Activated CD8-positive, alpha-beta T cell treated with anti-CD3 and anti-CD28 coated beads, Interleukin-2, amount 10 ng/mL, durations not matched to agents 7 days and 5 days (primary cell): Measurements from ENCODE around the gene RPP38. TPM values are rescaled to one million over a fixed set of nuclear protein-coding genes. Genes with fewer than 3 reads are reported as not detected.

ENCODE experiments used
- ATAC-seq: fragments of 150-1000 bp; cut with Tn5 transposase; one replicate; pipeline ENCODE4 v1.10.0; 2021; ENCODE audit warnings: moderate library complexity
- CTCF ChIA-PET: fragments of 350-600 bp; sonication (Branson Sonifier 250); formaldehyde crosslinking; loops from one replicate; lab custom pipeline; 2021; ENCODE audit warnings: antibody characterized with exemption; lab: Charles Lee
- POLR2A ChIA-PET: fragments of 350-600 bp; sonication (Branson Sonifier 250); formaldehyde crosslinking; loops from one replicate; lab custom pipeline; 2021; ENCODE audit warnings: antibody characterized with exemption; lab: Charles Lee
- DNase-seq: peaks from one replicate; pipeline ENCODE4 v3.0.0-alpha.2; 2020
- H3K27ac Mint-ChIP-seq: one replicate; pipeline ENCODE4 v1.8.0; 2021; ENCODE audit warnings: mild to moderate bottlenecking, mixed read lengths
- H3K27me3 Mint-ChIP-seq: one replicate; pipeline ENCODE4 v1.8.0; 2021; ENCODE audit warnings: low read depth, mixed read lengths
- H3K36me3 Mint-ChIP-seq: one replicate; pipeline ENCODE4 v1.8.0; 2021; ENCODE audit warnings: low read depth, mixed read lengths
- H3K4me1 Mint-ChIP-seq: one replicate; pipeline ENCODE4 v1.8.0; 2021; ENCODE audit warnings: low read depth, mixed read lengths
- H3K4me3 Mint-ChIP-seq: one replicate; pipeline ENCODE4 v1.8.0; 2021; ENCODE audit warnings: mild to moderate bottlenecking, mixed read lengths
- H3K9me3 Mint-ChIP-seq: one replicate; pipeline ENCODE4 v1.8.0; 2022; ENCODE audit warnings: mixed read lengths; ENCODE audit not compliant: insufficient read depth
- total RNA-seq, 2 experiments: library from RNA; stranded (reverse); gene quantifications; one replicate each; pipeline ENCODE4 v1.2.3, GENCODE V29; 2021

The RPP38 gene
- total RNA-seq, 2 experiments from 2014 or later: 16.8 to 19.0 TPM

DNA sequence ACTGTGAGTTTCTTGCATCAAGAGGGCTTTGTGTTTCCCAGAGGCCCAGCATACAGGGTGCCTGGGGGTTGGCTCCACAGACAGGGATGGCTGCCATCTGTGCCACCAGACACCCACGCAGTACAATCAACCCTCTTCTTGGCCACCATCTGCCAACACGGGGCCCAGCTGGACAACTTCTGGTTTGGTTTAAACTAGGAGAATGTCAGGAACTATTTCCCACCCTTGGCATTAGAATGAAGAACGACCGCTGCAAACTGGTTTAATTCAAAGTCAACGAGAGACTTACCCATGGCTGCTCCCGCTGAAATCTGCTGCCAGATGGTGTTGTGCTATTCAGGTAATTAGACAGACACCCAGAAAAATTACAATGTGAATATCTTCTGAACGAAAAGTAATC lies 43.5 kb downstream of the RPP38 start:
- H3K27ac Mint-ChIP-seq: no peak overlapping the region
- ChIA-PET CTCF (interaction anchor here (0.9 to 2.3 kb wide), 3 partner anchors 26 to 251 kb away, joined by 3 to 9 read pairs (median 3); no protein-coding TSS in a partner anchor), POLR2A (interaction anchor here (0.8 to 1.1 kb wide), 2 partner anchors 9 to 41 kb away, joined by 3 read pairs; no protein-coding TSS in a partner anchor)
- H3K4me1 Mint-ChIP-seq: peaks cover 23% of the 10 kb centered on the region
- H3K9me3 Mint-ChIP-seq: no peaks in the 10 kb centered on the region
- no peaks in the 10 kb centered on the region for H3K27me3 Mint-ChIP-seq
- no peak for ATAC-seq
- no peak for DNase-seq
- H3K4me3 Mint-ChIP-seq: no peak overlapping the region
- H3K36me3 Mint-ChIP-seq: peaks cover 33% of the 10 kb centered on the region

- ATAC-seq: peak; percentile 48
- Mint-ChIP-seq H3K27ac (no peak overlapping the region), H3K4me1 (peaks cover 28% of the 10 kb centered on the region), H3K36me3 (peaks cover 33% of the 10 kb centered on the region), H3K27me3 (no peaks in the 10 kb centered on the region), H3K4me3 (peak overlapping the region; percentile 12), H3K9me3 (no peaks in the 10 kb centered on the region)
- ChIA-PET CTCF (interaction anchor here (0.9 to 2.3 kb wide), 6 partner anchors 12 to 251 kb away, joined by 3 to 9 read pairs (median 3); no protein-coding TSS in a partner anchor), POLR2A (interaction anchor here (0.8 to 1.1 kb wide), 3 partner anchors 9 to 42 kb away, joined by 3 read pairs; no protein-coding TSS in a partner anchor)
- no peak for DNase-seq
These were observed 44.2 kb downstream of the RPP38 start for GRCh38 chr10:15141136-15142054.

GRCh38 chr10:15144788-15145187 lies 47.6 kb downstream of the RPP38 start:
- H3K9me3 Mint-ChIP-seq: no peaks in the 10 kb centered on the region
- peaks cover 18% of the 10 kb centered on the region for H3K36me3 Mint-ChIP-seq
- CTCF ChIA-PET: no interaction called here
- ATAC-seq: no peak
- peaks cover 32% of the 10 kb centered on the region for H3K4me1 Mint-ChIP-seq
- H3K27ac Mint-ChIP-seq: no peak overlapping the region
- POLR2A ChIA-PET: no interaction called here
- no peak for DNase-seq
- H3K4me3 Mint-ChIP-seq: no peak overlapping the region
- H3K27me3 Mint-ChIP-seq: no peaks in the 10 kb centered on the region

DNA sequence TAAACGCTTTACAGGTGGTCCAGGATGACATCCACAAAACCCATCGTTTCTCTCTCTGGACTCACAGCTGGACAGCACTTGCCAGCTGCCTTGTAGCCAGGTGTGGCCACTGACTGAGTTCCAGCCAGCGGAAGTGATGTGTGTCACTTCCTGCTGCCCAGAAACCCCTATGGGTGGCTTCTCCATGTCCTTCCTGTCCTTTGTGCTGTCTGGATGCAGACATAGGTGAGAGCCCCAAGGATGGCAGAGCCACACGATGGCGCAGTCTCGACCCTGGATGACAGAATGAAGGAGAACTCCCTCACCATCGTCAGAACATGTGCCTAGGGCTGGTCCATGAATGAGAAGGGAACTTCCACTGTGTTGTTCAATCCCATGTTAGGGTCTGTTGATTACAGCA lies 49.2 kb downstream of the RPP38 start:
- ChIA-PET CTCF (no interaction called here), POLR2A (no interaction called here)
- H3K27me3 Mint-ChIP-seq: no peaks in the 10 kb centered on the region
- H3K27ac Mint-ChIP-seq: no peak overlapping the region
- no peaks in the 10 kb centered on the region for H3K9me3 Mint-ChIP-seq
- H3K4me3 Mint-ChIP-seq: no peak overlapping the region
- H3K36me3 Mint-ChIP-seq: peaks cover 7% of the 10 kb centered on the region
- ATAC-seq: no peak
- H3K4me1 Mint-ChIP-seq: peaks cover 23% of the 10 kb centered on the region
- DNase-seq: no peak

- Mint-ChIP-seq H3K4me1 (peaks cover 10% of the 10 kb centered on the region), H3K27me3 (no peaks in the 10 kb centered on the region), H3K36me3 (peaks cover 5% of the 10 kb centered on the region), H3K4me3 (no peak overlapping the region), H3K9me3 (no peaks in the 10 kb centered on the region), H3K27ac (no peak overlapping the region)
- ATAC-seq: no peak
- CTCF ChIA-PET: no interaction called here
- POLR2A ChIA-PET: no interaction called here
- DNase-seq: no peak
These were observed 50.6 kb downstream of the RPP38 start for GRCh38 chr10:15147594-15148392.

DNA sequence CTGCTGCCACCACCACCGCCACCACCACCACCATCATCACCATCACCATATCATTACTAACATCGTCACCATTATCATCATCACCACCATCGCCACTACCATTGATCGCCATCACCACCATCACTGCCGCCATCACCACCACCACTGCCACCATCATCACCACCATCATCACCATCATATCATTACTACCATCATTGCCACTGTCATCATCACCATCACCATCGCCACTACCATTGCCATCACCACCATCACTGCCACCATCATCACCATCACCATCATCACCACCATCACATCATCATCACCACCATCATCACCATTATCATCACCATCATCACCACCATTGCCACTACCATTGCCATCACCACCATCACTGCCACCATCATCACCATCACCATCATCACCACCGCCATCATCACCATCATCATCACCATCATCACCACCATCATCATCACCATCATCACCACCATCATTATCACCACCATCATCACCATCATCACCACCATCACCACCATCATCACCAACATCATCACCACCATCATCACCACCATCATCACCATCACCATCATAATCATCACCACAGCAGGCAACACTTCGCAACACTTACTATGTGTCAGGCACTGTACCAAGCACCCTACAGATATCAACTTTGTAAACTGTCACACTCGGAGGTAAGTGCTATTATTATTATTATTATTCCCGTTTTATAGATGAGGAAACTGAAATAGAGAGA lies 52.1 kb downstream of the RPP38 start:
- H3K27ac Mint-ChIP-seq: no peak overlapping the region
- no peaks in the 10 kb centered on the region for H3K27me3 Mint-ChIP-seq
- no peaks in the 10 kb centered on the region for H3K9me3 Mint-ChIP-seq
- ATAC-seq (no peak), DNase-seq (no peak)
- ChIA-PET CTCF (no interaction called here), POLR2A (no interaction called here)
- peaks cover 8% of the 10 kb centered on the region for H3K36me3 Mint-ChIP-seq
- no peak overlapping the region for H3K4me3 Mint-ChIP-seq
- peaks cover 9% of the 10 kb centered on the region for H3K4me1 Mint-ChIP-seq

DNA sequence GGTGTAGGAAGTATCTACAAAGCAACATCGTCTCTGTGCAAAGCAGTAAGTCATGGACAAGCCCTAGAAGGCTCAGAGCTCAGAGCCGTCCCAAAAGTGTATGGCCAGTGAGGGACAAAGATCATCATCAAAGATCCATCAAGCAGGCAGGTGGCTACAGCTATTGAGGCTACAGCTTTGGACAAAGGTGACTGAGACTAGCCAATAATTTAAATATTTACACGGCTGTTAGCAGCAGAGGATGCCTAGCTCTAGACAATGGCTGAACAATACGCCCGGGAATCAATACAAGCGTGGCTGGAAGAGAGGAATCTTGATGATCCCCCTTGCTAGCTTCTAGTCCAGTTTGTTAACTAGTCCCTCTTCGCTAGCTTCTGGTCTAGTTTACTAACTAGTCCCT lies 53.4 kb downstream of the RPP38 start:
- DNase-seq (no peak), ATAC-seq (no peak)
- H3K27ac Mint-ChIP-seq: no peak overlapping the region
- peaks cover 9% of the 10 kb centered on the region for H3K4me1 Mint-ChIP-seq
- POLR2A ChIA-PET: interaction anchor here (1.0 kb wide), 1 partner anchor 8 kb away, joined by 3 read pairs; no protein-coding TSS in a partner anchor
- peaks cover 15% of the 10 kb centered on the region for H3K36me3 Mint-ChIP-seq
- CTCF ChIA-PET: interaction anchor here (0.8 kb wide), 1 partner anchor 178 kb away, joined by 3 read pairs; no protein-coding TSS in a partner anchor
- no peak overlapping the region for H3K4me3 Mint-ChIP-seq
- no peaks in the 10 kb centered on the region for H3K27me3 Mint-ChIP-seq
- H3K9me3 Mint-ChIP-seq: no peaks in the 10 kb centered on the region

DNA sequence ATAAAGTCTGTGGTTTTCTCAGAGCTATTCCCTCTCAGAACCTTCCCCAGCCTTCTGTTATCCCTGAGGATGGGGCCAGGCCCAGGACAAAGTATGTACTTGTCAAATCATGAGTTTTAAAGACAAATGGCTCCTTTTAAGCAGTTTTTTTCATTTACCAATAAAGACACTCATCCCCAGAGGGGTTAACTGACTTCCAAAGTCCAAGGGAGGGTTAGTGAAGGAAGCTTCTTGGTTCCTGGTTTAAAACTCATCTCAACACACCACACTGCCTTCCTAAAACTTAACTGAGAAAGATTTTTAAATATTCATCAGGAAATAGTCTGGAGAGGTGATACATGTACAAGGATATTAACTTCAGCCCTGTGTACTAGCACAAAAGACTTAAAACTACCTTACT lies 55.4 kb downstream of the RPP38 start:
- DNase-seq: no peak
- ATAC-seq: no peak
- Mint-ChIP-seq H3K4me3 (no peak overlapping the region), H3K4me1 (no peaks in the 10 kb centered on the region), H3K9me3 (no peaks in the 10 kb centered on the region), H3K27me3 (no peaks in the 10 kb centered on the region), H3K36me3 (peaks cover 23% of the 10 kb centered on the region), H3K27ac (no peak overlapping the region)
- POLR2A ChIA-PET: interaction anchor here (1.6 kb wide), 1 partner anchor 15 kb away, joined by 4 read pairs; no protein-coding TSS in a partner anchor
- CTCF ChIA-PET: no interaction called here

Other genes with a start within 250 kb of the RPP38 start
- 10 to 100 TPM; 34.3 to 34.6 TPM for gene SUV39H2, start 218.5 kb upstream of the RPP38 start, total RNA-seq
- gene DCLRE1C, start 143.3 kb upstream of the RPP38 start, total RNA-seq: 10 to 100 TPM; 50.7 to 58.3 TPM
- gene MEIG1, start 138.0 kb upstream of the RPP38 start, total RNA-seq: not detected
- under 1 TPM; 0.18 to 0.37 TPM for gene OLAH, start 53.4 kb upstream of the RPP38 start, total RNA-seq
- gene ACBD7, start 8.6 kb upstream of the RPP38 start, total RNA-seq: 1 to 10 TPM; 4.4 to 5.2 TPM
- 10 to 100 TPM; 30.2 to 36.5 TPM for gene NMT2, start 71.3 kb downstream of the RPP38 start, total RNA-seq